ENCODE results near the gene DPEP1. TPM values are rescaled to one million over a fixed set of nuclear protein-coding genes. Genes with fewer than 3 reads are reported as not detected.
"Not testable (repeated sequence)": the region's sequence is repeated elsewhere in the genome, so short reads cannot be mapped to it uniquely, and the experiment has no call there.

Gene DPEP1
- total RNA-seq, 2 donors from 2014 or later: not detected

DNA sequence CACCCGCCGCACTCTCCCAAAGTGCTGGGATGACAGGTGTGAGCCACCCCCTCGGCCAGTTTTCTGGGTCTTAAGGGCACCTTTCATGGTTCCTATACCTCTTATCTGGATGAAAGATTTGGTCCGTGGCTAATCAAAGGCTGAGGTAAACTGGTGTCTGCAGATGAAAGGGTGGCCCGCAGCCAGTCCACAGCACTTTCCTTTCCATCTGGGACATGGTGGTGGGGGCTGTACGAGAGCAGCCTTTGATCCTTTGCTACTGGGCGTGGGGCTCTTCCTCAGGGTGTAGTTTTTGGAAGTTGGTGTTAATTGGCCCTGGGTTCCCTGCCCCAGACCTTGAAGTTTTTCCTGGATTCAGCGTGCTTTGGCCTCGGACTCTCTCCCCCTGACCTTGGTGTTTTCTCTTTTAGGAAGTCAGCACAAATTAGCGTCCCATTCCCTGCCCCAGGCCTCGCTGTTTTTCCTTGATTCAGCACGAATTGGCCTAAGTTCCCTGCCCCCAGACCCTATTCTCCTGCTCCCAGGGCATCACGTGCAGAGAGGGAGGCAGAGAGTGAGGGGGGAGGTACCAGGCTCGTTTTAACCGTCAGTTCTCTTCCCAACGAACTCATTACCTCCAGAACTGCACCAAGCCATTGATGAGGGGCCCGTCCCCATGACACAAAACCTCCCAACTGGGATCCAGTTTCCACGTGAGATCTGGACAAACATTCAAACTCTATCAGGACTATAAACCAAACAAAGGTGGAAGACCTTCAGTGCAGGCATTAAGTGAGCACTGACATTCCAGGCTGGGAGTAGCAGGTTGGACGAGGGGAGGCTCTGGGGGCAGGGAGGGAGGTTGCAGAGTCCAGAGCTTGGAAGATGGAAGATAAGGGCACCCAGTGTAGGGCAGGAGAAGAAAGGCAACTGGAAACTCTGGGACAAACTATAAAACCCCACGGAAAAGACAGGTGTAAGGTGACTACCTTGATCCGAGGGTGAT, 11.6 kb downstream of the DPEP1 start:
- no peak overlapping the region for H3K4me3 Mint-ChIP-seq
- no peaks in the 10 kb centered on the region for H3K9me3 ChIP-seq (ENCODE audit: control insufficient read depth, low read length, poor library complexity, severe bottlenecking)
- no peaks in the 10 kb centered on the region for H3K36me3 Mint-ChIP-seq (ENCODE audit: low read depth)
- DNase-seq: no peak
- peaks cover 22% of the 10 kb centered on the region for H3K27me3 Mint-ChIP-seq
- H3K4me1 Mint-ChIP-seq: no peaks in the 10 kb centered on the region
- no peak for ATAC-seq
- H3K27ac Mint-ChIP-seq: no peak overlapping the region

- H3K4me1 Mint-ChIP-seq: no peaks in the 10 kb centered on the region
- no peak overlapping the region for H3K27ac Mint-ChIP-seq
- H3K36me3 Mint-ChIP-seq (ENCODE audit: low read depth): no peaks in the 10 kb centered on the region
- H3K27me3 Mint-ChIP-seq: peaks cover 4% of the 10 kb centered on the region
- no peak overlapping the region for H3K4me3 Mint-ChIP-seq
- ATAC-seq (no peak), DNase-seq (no peak)
- H3K9me3 ChIP-seq (ENCODE audit: control insufficient read depth, low read length, poor library complexity, severe bottlenecking): no peaks in the 10 kb centered on the region
Observed at GRCh38 chr16:89629827-89630610, 16.6 kb downstream of the DPEP1 start.

GRCh38 chr16:89633064-89633631, 19.7 kb downstream of the DPEP1 start:
- H3K36me3 Mint-ChIP-seq (ENCODE audit: low read depth): no peaks in the 10 kb centered on the region
- H3K27me3 Mint-ChIP-seq: no peaks in the 10 kb centered on the region
- no peak for DNase-seq
- H3K4me1 Mint-ChIP-seq: no peaks in the 10 kb centered on the region
- H3K27ac Mint-ChIP-seq: no peak overlapping the region
- H3K9me3 ChIP-seq (ENCODE audit: control insufficient read depth, low read length, poor library complexity, severe bottlenecking): no peaks in the 10 kb centered on the region
- no peak overlapping the region for H3K4me3 Mint-ChIP-seq
- no peak for ATAC-seq

DNA sequence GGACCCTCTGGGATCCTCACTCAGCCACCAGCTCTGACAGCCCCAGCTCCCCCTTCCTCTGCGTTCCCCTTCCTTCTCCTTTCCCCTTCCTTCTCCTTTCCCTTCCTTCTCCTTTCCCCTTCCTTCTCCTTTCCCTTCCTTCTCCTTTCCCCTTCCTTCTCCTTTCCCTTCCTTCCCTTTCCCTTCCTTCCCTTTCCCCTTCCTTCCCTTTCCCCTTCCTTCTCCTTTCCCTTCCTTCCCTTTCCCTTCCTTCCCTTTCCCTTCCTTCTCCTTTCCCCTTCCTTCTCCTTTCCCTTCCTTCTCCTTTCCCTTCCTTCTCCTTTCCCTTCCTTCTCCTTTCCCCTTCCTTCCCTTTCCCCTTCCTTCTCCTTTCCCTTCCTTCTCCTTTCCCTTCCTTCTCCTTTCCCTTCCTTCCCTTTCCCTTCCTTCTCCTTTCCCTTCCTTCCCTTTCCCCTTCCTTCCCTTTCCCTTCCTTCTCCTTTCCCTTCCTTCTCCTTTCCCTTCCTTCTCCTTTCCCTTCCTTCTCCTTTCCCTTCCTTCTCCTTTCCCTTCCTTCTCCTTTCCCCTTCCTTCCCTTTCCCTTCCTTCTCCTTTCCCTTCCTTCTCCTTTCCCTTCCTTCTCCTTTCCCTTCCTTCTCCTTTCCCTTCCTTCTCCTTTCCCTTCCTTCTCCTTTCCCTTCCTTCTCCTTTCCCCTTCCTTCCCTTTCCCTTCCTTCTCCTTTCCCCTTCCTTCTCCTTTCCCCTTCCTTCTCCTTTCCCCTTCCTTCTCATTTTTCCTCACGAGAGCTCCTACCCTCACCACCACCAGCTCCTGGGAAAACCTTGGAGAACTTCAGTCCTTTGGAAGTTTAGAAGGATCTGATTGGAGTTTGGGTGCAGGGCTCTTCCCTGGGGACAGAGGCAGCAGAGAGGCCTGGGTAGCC, 21.3 kb downstream of the DPEP1 start:
- H3K4me1 Mint-ChIP-seq; H3K4me3 Mint-ChIP-seq; H3K27ac Mint-ChIP-seq; H3K36me3 Mint-ChIP-seq (ENCODE audit: low read depth); ATAC-seq; H3K27me3 Mint-ChIP-seq; DNase-seq; H3K9me3 ChIP-seq (ENCODE audit: control insufficient read depth, low read length, poor library complexity, severe bottlenecking): not testable (repeated sequence)

- Mint-ChIP-seq H3K4me1 (peaks cover 9% of the 10 kb centered on the region), H3K27ac (no peak overlapping the region), H3K4me3 (no peak overlapping the region), H3K27me3 (no peaks in the 10 kb centered on the region), H3K36me3 (ENCODE audit: low read depth) (no peaks in the 10 kb centered on the region)
- DNase-seq (no peak), ATAC-seq (no peak)
- H3K9me3 ChIP-seq (ENCODE audit: control insufficient read depth, low read length, poor library complexity, severe bottlenecking): no peaks in the 10 kb centered on the region
Observed at GRCh38 chr16:89636663-89637062, 23.2 kb downstream of the DPEP1 start.

GRCh38 chr16:89637379-89637778, 23.9 kb downstream of the DPEP1 start:
- H3K9me3 ChIP-seq (ENCODE audit: control insufficient read depth, low read length, poor library complexity, severe bottlenecking): no peaks in the 10 kb centered on the region
- no peak overlapping the region for H3K27ac Mint-ChIP-seq
- H3K4me3 Mint-ChIP-seq: no peak overlapping the region
- DNase-seq (no peak), ATAC-seq (no peak)
- H3K36me3 Mint-ChIP-seq (ENCODE audit: low read depth): no peaks in the 10 kb centered on the region
- H3K4me1 Mint-ChIP-seq: peaks cover 9% of the 10 kb centered on the region
- no peaks in the 10 kb centered on the region for H3K27me3 Mint-ChIP-seq

GRCh38 chr16:89638455-89638854, 25.0 kb downstream of the DPEP1 start:
- ATAC-seq: no peak
- DNase-seq: no peak
- H3K27ac Mint-ChIP-seq: no peak overlapping the region
- H3K4me3 Mint-ChIP-seq: no peak overlapping the region
- no peaks in the 10 kb centered on the region for H3K36me3 Mint-ChIP-seq (ENCODE audit: low read depth)
- peaks cover 11% of the 10 kb centered on the region for H3K4me1 Mint-ChIP-seq
- no peaks in the 10 kb centered on the region for H3K9me3 ChIP-seq (ENCODE audit: control insufficient read depth, low read length, poor library complexity, severe bottlenecking)
- H3K27me3 Mint-ChIP-seq: no peaks in the 10 kb centered on the region

- Mint-ChIP-seq H3K4me3 (no peak overlapping the region), H3K27ac (no peak overlapping the region), H3K27me3 (no peaks in the 10 kb centered on the region), H3K4me1 (peaks cover 11% of the 10 kb centered on the region), H3K36me3 (ENCODE audit: low read depth) (no peaks in the 10 kb centered on the region)
- no peak for ATAC-seq
- no peaks in the 10 kb centered on the region for H3K9me3 ChIP-seq (ENCODE audit: control insufficient read depth, low read length, poor library complexity, severe bottlenecking)
- DNase-seq: no peak
Observed at GRCh38 chr16:89639385-89639784, 25.9 kb downstream of the DPEP1 start.

- DNase-seq (no peak), ATAC-seq (no peak)
- Mint-ChIP-seq H3K27me3 (no peaks in the 10 kb centered on the region), H3K4me3 (no peak overlapping the region), H3K4me1 (peaks cover 11% of the 10 kb centered on the region), H3K36me3 (ENCODE audit: low read depth) (no peaks in the 10 kb centered on the region), H3K27ac (peak overlapping the region; percentile 39)
- no peaks in the 10 kb centered on the region for H3K9me3 ChIP-seq (ENCODE audit: control insufficient read depth, low read length, poor library complexity, severe bottlenecking)
Observed at GRCh38 chr16:89641458-89642119, 28.1 kb downstream of the DPEP1 start.

GRCh38 chr16:89642574-89642973, 29.1 kb downstream of the DPEP1 start:
- Mint-ChIP-seq H3K27me3 (no peaks in the 10 kb centered on the region), H3K36me3 (ENCODE audit: low read depth) (no peaks in the 10 kb centered on the region), H3K4me3 (no peak overlapping the region), H3K27ac (no peak overlapping the region), H3K4me1 (peaks cover 11% of the 10 kb centered on the region)
- DNase-seq: no peak
- ATAC-seq: no peak
- H3K9me3 ChIP-seq (ENCODE audit: control insufficient read depth, low read length, poor library complexity, severe bottlenecking): no peaks in the 10 kb centered on the region

GRCh38 chr16:89643769-89644300, 30.4 kb downstream of the DPEP1 start:
- DNase-seq (no peak), ATAC-seq (no peak)
- Mint-ChIP-seq H3K4me3 (no peak overlapping the region), H3K36me3 (ENCODE audit: low read depth) (no peaks in the 10 kb centered on the region), H3K4me1 (peaks cover 11% of the 10 kb centered on the region), H3K27me3 (no peaks in the 10 kb centered on the region), H3K27ac (peak overlapping the region; percentile 63)
- no peaks in the 10 kb centered on the region for H3K9me3 ChIP-seq (ENCODE audit: control insufficient read depth, low read length, poor library complexity, severe bottlenecking)

DNA sequence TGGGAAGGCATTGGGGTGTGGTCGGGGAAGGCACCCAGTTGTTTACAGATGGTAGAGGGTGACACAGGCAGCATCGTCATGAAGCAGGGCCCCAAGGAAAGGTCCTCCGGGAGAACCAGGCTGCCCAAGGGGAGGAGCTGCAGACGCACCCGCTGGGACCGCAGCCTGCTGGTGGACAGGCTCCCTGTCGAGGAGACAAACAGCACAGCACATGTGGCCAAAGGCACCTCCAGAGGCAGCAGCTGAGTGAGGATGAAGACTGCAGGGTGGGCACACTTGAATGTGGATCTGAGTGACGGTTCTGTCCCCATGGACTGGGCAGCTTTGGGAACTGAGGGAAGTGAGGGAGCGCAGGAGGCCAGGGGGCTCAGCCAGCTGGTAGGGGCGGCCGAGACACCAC, 31.7 kb downstream of the DPEP1 start:
- Mint-ChIP-seq H3K4me1 (peaks cover 11% of the 10 kb centered on the region), H3K4me3 (no peak overlapping the region), H3K27ac (peak overlapping the region; percentile 81), H3K36me3 (ENCODE audit: low read depth) (no peaks in the 10 kb centered on the region), H3K27me3 (no peaks in the 10 kb centered on the region)
- ATAC-seq (no peak), DNase-seq (no peak)
- no peaks in the 10 kb centered on the region for H3K9me3 ChIP-seq (ENCODE audit: control insufficient read depth, low read length, poor library complexity, severe bottlenecking)

Measured in T-helper 17 cell (primary cell).